ENCODE measurements around the gene STEAP1B.
"Not testable (repeated sequence)": the region's sequence is repeated elsewhere in the genome, so short reads cannot be mapped to it uniquely, and the experiment has no call there.

The STEAP1B gene

DNA sequence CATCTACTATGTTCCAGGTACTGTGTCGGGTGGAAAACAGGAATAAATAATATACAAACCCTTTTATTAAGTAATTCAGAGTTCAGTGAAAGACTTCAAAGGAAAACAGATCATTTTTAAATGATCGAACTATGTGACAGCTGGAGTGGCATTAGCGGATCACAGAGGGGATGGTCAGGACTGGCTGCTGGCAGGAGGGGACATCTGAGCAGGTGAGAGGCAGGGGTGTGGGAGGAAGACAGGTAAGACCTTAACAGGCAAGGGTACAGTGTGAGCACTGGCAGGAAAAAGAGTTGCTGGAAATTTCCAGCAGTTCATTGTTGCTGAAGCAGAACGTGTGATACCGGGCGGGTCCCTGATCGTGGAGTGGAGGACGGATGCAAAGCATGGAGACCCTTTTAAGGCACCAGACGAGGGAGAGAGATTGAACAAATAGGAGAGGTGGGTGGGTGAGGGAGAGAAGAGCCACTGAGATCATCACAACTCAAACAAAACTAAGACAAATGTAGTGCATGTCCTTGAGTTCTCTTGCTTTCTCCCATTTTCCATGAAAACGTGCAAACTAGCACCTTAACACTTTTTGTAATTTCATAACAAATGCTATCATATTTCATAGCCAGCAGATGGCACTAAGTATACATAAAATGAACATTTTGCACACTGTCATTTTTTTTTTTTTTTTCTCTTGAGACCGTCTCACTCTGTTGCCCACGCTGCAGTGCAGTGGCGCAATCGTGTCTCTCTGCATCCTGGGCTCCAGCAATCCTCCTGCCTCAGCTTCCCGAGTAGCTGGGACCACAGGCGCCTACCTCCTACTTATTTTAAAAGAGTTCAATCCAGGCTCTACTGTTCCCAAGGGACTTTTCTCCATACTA, 23.7 kb upstream of the STEAP1B start:
- DNase-seq (ENCODE audit: low spot score in 2 of 2); H3K4me1 Mint-ChIP-seq; ATAC-seq (replicated peaks; ENCODE audit: extremely low read depth, poor library complexity, severe bottlenecking); H3K4me3 Mint-ChIP-seq; H3K9me3 Mint-ChIP-seq; H3K36me3 Mint-ChIP-seq (ENCODE audit: insufficient read depth); H3K27ac Mint-ChIP-seq (ENCODE audit: low read depth): not testable (repeated sequence)
- H3K27me3 Mint-ChIP-seq, result peaks cover 68% of the 10 kb centered on the region

- not testable (repeated sequence) for DNase-seq (ENCODE audit: low spot score in 2 of 2); H3K9me3 Mint-ChIP-seq; H3K36me3 Mint-ChIP-seq (ENCODE audit: insufficient read depth); H3K27ac Mint-ChIP-seq (ENCODE audit: low read depth); ATAC-seq (replicated peaks; ENCODE audit: extremely low read depth, poor library complexity, severe bottlenecking); H3K4me3 Mint-ChIP-seq; H3K4me1 Mint-ChIP-seq
- H3K27me3 Mint-ChIP-seq, result peaks cover 62% of the 10 kb centered on the region
Observed at GRCh38 chr7:22519560-22519959, 19.6 kb upstream of the STEAP1B start.

- peaks cover 39% of the 10 kb centered on the region for H3K27me3 Mint-ChIP-seq
- DNase-seq (ENCODE audit: low spot score in 2 of 2); H3K4me3 Mint-ChIP-seq; H3K4me1 Mint-ChIP-seq; H3K9me3 Mint-ChIP-seq; H3K27ac Mint-ChIP-seq (ENCODE audit: low read depth); H3K36me3 Mint-ChIP-seq (ENCODE audit: insufficient read depth); ATAC-seq (replicated peaks; ENCODE audit: extremely low read depth, poor library complexity, severe bottlenecking): not testable (repeated sequence)
Observed at GRCh38 chr7:22516950-22517349, 17.0 kb upstream of the STEAP1B start.

GRCh38 chr7:22514963-22515362, 15.0 kb upstream of the STEAP1B start:
- H3K36me3 Mint-ChIP-seq (ENCODE audit: insufficient read depth); ATAC-seq (replicated peaks; ENCODE audit: extremely low read depth, poor library complexity, severe bottlenecking); H3K4me3 Mint-ChIP-seq; H3K4me1 Mint-ChIP-seq; H3K9me3 Mint-ChIP-seq; DNase-seq (ENCODE audit: low spot score in 2 of 2); H3K27ac Mint-ChIP-seq (ENCODE audit: low read depth): not testable (repeated sequence)
- H3K27me3 Mint-ChIP-seq, result peaks cover 24% of the 10 kb centered on the region

DNA sequence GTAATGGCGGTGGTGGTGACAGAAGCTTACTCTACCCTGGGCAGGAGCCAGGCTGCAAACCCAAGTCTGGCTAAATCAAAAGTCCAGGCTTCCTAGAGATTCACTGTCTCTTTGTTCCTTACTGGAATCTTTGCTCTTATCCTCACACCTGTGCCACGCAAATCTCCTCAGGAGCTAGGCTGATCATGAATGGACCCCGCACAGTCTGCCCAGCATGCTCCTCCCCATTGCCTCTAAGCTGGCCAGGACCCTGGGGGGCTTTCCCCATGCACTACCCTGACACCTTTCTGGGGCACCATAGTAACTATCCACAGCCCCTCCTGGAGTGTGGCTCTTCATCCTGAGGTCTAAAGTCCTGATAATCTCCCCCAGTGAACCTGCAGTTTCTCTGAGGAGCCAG, 7.3 kb upstream of the STEAP1B start:
- not testable (repeated sequence) for H3K4me3 Mint-ChIP-seq; DNase-seq (ENCODE audit: low spot score in 2 of 2); H3K9me3 Mint-ChIP-seq; H3K27ac Mint-ChIP-seq (ENCODE audit: low read depth); H3K4me1 Mint-ChIP-seq; ATAC-seq (replicated peaks; ENCODE audit: extremely low read depth, poor library complexity, severe bottlenecking); H3K36me3 Mint-ChIP-seq (ENCODE audit: insufficient read depth)
- H3K27me3 Mint-ChIP-seq, result peaks cover 24% of the 10 kb centered on the region

DNA sequence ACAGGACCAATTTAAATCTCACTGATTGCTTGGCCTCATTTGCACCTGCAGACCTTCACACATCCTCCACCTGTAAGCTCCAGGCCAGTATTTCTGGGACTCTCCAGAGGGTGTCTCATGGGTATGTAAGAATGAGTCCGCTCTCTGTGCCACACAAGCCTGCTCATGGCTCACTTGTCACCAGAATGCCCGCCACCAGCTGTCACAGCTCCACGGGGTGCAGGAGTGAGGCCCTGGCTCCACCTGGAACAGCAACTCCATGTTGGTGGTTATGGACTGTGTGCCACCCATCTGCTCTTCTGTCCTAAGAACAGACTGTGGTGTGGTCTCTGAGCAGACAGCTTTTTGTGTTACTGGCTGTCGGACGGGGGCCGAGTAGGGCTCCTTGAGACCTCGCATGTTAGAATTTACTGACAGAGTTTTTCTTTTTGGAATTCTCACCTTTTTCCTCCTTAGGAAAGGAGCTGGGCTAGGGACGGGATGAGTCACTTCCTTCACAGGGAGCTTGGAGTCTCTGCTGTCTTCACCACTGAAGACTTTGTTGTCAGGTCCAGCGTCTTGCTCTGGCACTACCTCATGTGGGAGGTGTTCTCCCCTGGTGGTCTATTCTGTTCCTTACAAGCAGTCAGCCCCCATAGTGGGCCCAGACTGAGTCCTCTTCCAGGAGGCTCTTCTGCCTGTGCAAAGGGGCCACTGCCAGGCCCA, 6.5 kb upstream of the STEAP1B start:
- not testable (repeated sequence) for H3K9me3 Mint-ChIP-seq; DNase-seq (ENCODE audit: low spot score in 2 of 2); H3K4me1 Mint-ChIP-seq; H3K27ac Mint-ChIP-seq (ENCODE audit: low read depth); ATAC-seq (replicated peaks; ENCODE audit: extremely low read depth, poor library complexity, severe bottlenecking); H3K4me3 Mint-ChIP-seq; H3K36me3 Mint-ChIP-seq (ENCODE audit: insufficient read depth)
- peaks cover 31% of the 10 kb centered on the region for H3K27me3 Mint-ChIP-seq

GRCh38 chr7:22504519-22504918, 4.5 kb upstream of the STEAP1B start:
- not testable (repeated sequence) for H3K27ac Mint-ChIP-seq (ENCODE audit: low read depth); H3K9me3 Mint-ChIP-seq; H3K4me1 Mint-ChIP-seq; ATAC-seq (replicated peaks; ENCODE audit: extremely low read depth, poor library complexity, severe bottlenecking); DNase-seq (ENCODE audit: low spot score in 2 of 2); H3K4me3 Mint-ChIP-seq; H3K36me3 Mint-ChIP-seq (ENCODE audit: insufficient read depth)
- H3K27me3 Mint-ChIP-seq, result peaks cover 47% of the 10 kb centered on the region

DNA sequence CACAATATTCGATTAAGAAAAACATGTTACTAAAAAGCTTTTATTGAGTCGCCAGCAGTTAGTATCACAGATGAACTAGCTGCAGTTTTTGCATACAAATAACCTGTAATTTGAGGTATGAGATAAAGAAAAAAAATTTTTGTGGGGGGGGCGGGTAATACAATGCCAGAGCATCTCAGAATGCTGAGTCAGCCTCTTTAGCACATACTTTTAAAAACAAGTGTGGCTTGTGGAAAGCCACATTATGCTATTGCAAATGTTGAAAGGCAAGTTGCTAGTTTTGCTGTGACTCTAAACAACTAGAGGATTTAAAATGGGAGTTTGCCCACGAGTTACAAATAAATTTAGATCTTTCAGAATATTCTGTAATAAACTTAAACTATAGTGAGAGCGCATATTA, 2.1 kb upstream of the STEAP1B start:
- H3K27me3 Mint-ChIP-seq, result peaks cover 53% of the 10 kb centered on the region

DNA sequence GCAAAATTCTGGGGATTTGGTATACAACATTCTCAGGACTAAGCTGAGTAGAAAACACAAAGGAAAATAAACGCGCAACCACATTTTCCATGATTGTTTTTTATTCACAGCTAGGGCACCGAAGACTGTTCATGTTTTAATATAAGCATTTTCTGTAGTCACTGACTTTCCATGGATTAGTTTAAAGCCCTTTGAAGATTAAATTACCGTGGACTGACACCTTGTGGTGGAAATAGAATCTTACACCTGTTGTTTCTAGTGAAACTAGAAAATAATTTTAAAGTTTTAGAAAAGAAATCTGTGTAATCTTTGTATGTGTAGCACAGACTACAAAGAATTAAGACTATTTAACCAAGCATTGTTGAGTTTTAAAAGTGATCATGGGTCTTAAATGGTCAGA, 1.3 kb upstream of the STEAP1B start:
- DNase-seq (ENCODE audit: low spot score in 2 of 2); H3K4me1 Mint-ChIP-seq; H3K4me3 Mint-ChIP-seq; ATAC-seq (replicated peaks; ENCODE audit: extremely low read depth, poor library complexity, severe bottlenecking); H3K9me3 Mint-ChIP-seq; H3K36me3 Mint-ChIP-seq (ENCODE audit: insufficient read depth); H3K27ac Mint-ChIP-seq (ENCODE audit: low read depth): not testable (repeated sequence)
- peaks cover 53% of the 10 kb centered on the region for H3K27me3 Mint-ChIP-seq

More for the DNA sequence above, 2.1 kb upstream of the STEAP1B start:
- H3K9me3 Mint-ChIP-seq; H3K27ac Mint-ChIP-seq (ENCODE audit: low read depth); H3K4me1 Mint-ChIP-seq; ATAC-seq (replicated peaks; ENCODE audit: extremely low read depth, poor library complexity, severe bottlenecking); DNase-seq (ENCODE audit: low spot score in 2 of 2); H3K4me3 Mint-ChIP-seq; H3K36me3 Mint-ChIP-seq (ENCODE audit: insufficient read depth): not testable (repeated sequence)

GRCh38 chr7:22499044-22499443, 944 bp downstream of the STEAP1B start:
- DNase-seq (ENCODE audit: low spot score in 2 of 2), result no peak
- H3K9me3 Mint-ChIP-seq, result no peaks in the 10 kb centered on the region
- H3K4me1 Mint-ChIP-seq, result peaks cover 6% of the 10 kb centered on the region
- no peaks in the 10 kb centered on the region for H3K36me3 Mint-ChIP-seq (ENCODE audit: insufficient read depth)
- H3K27me3 Mint-ChIP-seq, result peaks cover 53% of the 10 kb centered on the region
- H3K27ac Mint-ChIP-seq (ENCODE audit: low read depth), result no peak overlapping the region
- ATAC-seq (replicated peaks; ENCODE audit: extremely low read depth, poor library complexity, severe bottlenecking), result no peak
- no peak overlapping the region for H3K4me3 Mint-ChIP-seq

- not testable (repeated sequence) for H3K36me3 Mint-ChIP-seq (ENCODE audit: insufficient read depth); DNase-seq (ENCODE audit: low spot score in 2 of 2); H3K4me3 Mint-ChIP-seq; ATAC-seq (replicated peaks; ENCODE audit: extremely low read depth, poor library complexity, severe bottlenecking); H3K4me1 Mint-ChIP-seq; H3K9me3 Mint-ChIP-seq; H3K27ac Mint-ChIP-seq (ENCODE audit: low read depth)
- peaks cover 42% of the 10 kb centered on the region for H3K27me3 Mint-ChIP-seq
Observed at GRCh38 chr7:22496912-22497311, 3.1 kb downstream of the STEAP1B start.

- DNase-seq (ENCODE audit: low spot score in 2 of 2); H3K4me3 Mint-ChIP-seq; H3K36me3 Mint-ChIP-seq (ENCODE audit: insufficient read depth); ATAC-seq (replicated peaks; ENCODE audit: extremely low read depth, poor library complexity, severe bottlenecking); H3K27ac Mint-ChIP-seq (ENCODE audit: low read depth); H3K4me1 Mint-ChIP-seq; H3K9me3 Mint-ChIP-seq: not testable (repeated sequence)
- peaks cover 43% of the 10 kb centered on the region for H3K27me3 Mint-ChIP-seq
Observed at GRCh38 chr7:22496296-22496888, 3.6 kb downstream of the STEAP1B start.

Data from central memory CD8-positive, alpha-beta T cell (primary cell).